Liver (tissue), 9 donors: ENCODE results near the gene RPL27A. TPM values are rescaled to one million over a fixed set of nuclear protein-coding genes. Genes with fewer than 3 reads are reported as not detected.

ENCODE experiments used
- DNase-seq: peaks from one replicate; pipeline ENCODE4 v3.0.0-alpha.2; 2017; ENCODE audit warnings: low spot score
- H3K27ac ChIP-seq, 2 donors: one replicate each; pipeline ENCODE4 v1.7.0; 2013; ENCODE audit warnings: inconsistent platforms in 2 of 2, low read length in 2 of 2, control low read depth in 1 of 2, low read depth in 1 of 2, mild to moderate bottlenecking in 1 of 2
- H3K27me3 ChIP-seq, 4 donors: one replicate each; pipeline versions ENCODE4 v1.6.1 to v1.7.0; 2013; ENCODE audit warnings: low read length in 3 of 4, inconsistent platforms in 1 of 4, mild to moderate bottlenecking in 1 of 4, moderate library complexity in 1 of 4; ENCODE audit not compliant: control insufficient read depth in 4 of 4, insufficient read depth in 4 of 4
- H3K36me3 ChIP-seq, 4 donors: one replicate each; pipeline versions ENCODE4 v1.6.1 to v1.7.0; 2013; ENCODE audit warnings: low read length in 3 of 4, mild to moderate bottlenecking in 3 of 4, low read depth in 1 of 4, moderate library complexity in 1 of 4; ENCODE audit not compliant: control insufficient read depth in 4 of 4, insufficient read depth in 3 of 4
- H3K4me1 ChIP-seq, 4 donors: one replicate each; pipeline versions ENCODE4 v1.6.1 to v1.7.0; 2013; ENCODE audit warnings: low read length in 3 of 4, mild to moderate bottlenecking in 3 of 4, moderate library complexity in 1 of 4; ENCODE audit not compliant: control insufficient read depth in 4 of 4, insufficient read depth in 4 of 4
- H3K4me3 ChIP-seq, 3 donors: one replicate each; pipeline versions ENCODE4 v1.6.1 to v1.7.0; 2013; ENCODE audit warnings: low read length in 3 of 3, control low read depth in 1 of 3, low read depth in 1 of 3, mild to moderate bottlenecking in 1 of 3
- H3K9ac ChIP-seq, 2 donors: one replicate each; pipeline ENCODE4 v1.7.0; 2013; ENCODE audit warnings: low read length in 2 of 2, mild to moderate bottlenecking in 2 of 2, moderate library complexity in 2 of 2, control low read depth in 1 of 2, low read depth in 1 of 2
- H3K9me3 ChIP-seq, 4 donors: one replicate each; pipeline versions ENCODE4 v1.6.1 to v1.7.0; 2013; ENCODE audit warnings: low read length in 3 of 4; ENCODE audit not compliant: control insufficient read depth in 4 of 4
- ATF3 ChIP-seq: IDR thresholded peaks from 2 replicates; pipeline ENCODE4 v1.6.1; 2016; ENCODE audit warnings: antibody characterized with exemption
- CTCF ChIP-seq: fragments of 150-350 bp; IDR thresholded peaks from 2 replicates; pipeline ENCODE4 v1.5.1; 2017; ENCODE audit warnings: improper control_type of control experiment, low read depth, low read length; ENCODE audit not compliant: missing input control
- EGR1 ChIP-seq, 2 donors: IDR thresholded peaks; 2 replicates each; pipeline ENCODE4 v1.6.1; 2016 to 2018; ENCODE audit warnings: antibody characterized with exemption in 2 of 2, low read depth in 2 of 2
- FOXA1 ChIP-seq: IDR thresholded peaks from 2 replicates; pipeline ENCODE4 v1.6.1; 2016; ENCODE audit warnings: antibody characterized with exemption
- FOXA2 ChIP-seq: IDR thresholded peaks from 2 replicates; pipeline ENCODE4 v1.6.1; 2016; ENCODE audit warnings: antibody characterized with exemption
- GABPA ChIP-seq, 2 donors: IDR thresholded peaks in 1 of 2; conservative IDR thresholded peaks in 1 of 2; 2 replicates each; pipeline ENCODE4 v1.6.1; 2016; ENCODE audit warnings: antibody characterized with exemption in 2 of 2, mild to moderate bottlenecking in 1 of 2, moderate library complexity in 1 of 2
- HNF4G ChIP-seq: IDR thresholded peaks from 2 replicates; pipeline ENCODE4 v1.6.1; 2016; ENCODE audit warnings: antibody characterized with exemption
- JUND ChIP-seq, 2 donors: IDR thresholded peaks; 2 replicates each; pipeline ENCODE4 v1.6.1; 2016; ENCODE audit warnings: antibody characterized with exemption in 2 of 2
- NR2F2 ChIP-seq: IDR thresholded peaks from 2 replicates; pipeline ENCODE4 v1.6.1; 2016; ENCODE audit warnings: antibody characterized with exemption
- RAD21 ChIP-seq, 2 donors: IDR thresholded peaks; 2 replicates each; pipeline ENCODE4 v1.6.1; 2016; ENCODE audit warnings: antibody characterized with exemption in 2 of 2, mild to moderate bottlenecking in 2 of 2
- RXRA ChIP-seq, 2 donors: IDR thresholded peaks; 2 replicates each; pipeline ENCODE4 v1.6.1; 2017 to 2018; ENCODE audit warnings: antibody characterized with exemption in 2 of 2, mild to moderate bottlenecking in 1 of 2
- SP1 ChIP-seq: IDR thresholded peaks from 2 replicates; pipeline ENCODE4 v1.6.1; 2018; ENCODE audit warnings: antibody characterized with exemption, mild to moderate bottlenecking
- TAF1 ChIP-seq: conservative IDR thresholded peaks from 2 replicates; pipeline ENCODE4 v1.6.1; 2016; ENCODE audit warnings: antibody characterized with exemption, mild to moderate bottlenecking
- YY1 ChIP-seq: IDR thresholded peaks from 2 replicates; pipeline ENCODE4 v1.6.1; 2016; ENCODE audit warnings: antibody characterized with exemption, mild to moderate bottlenecking
- WGBS: extraction: QIAGEN DNeasy Blood & Tissue Kit; methylation state at CpG from one replicate; pipeline ENCODE4 v1.1.7; 2013; 5-methylcytosine and 5-hydroxymethylcytosine counted together
- polyA plus RNA-seq, 2 donors: library from polyadenylated mRNA; stranded (reverse) in 1 of 2; unstranded in 1 of 2; fragments of 200-250 nt in 1 of 2; fragments of >200 nt in 1 of 2; fragmentation: Nextera tagmentation in 1 of 2; extraction: Ambion mirVana in 1 of 2; gene quantifications; one replicate each; pipeline versions ENCODE4 v1.2.1 to v1.2.3, GENCODE V29; 2013 to 2015
- total RNA-seq, 2 donors: library from RNA; depleted of rRNA; stranded (reverse); fragments of >200 nt; gene quantifications; one replicate each; pipeline ENCODE4 v1.2.3, GENCODE V29; 2014
- TF ChIP-seq, protein P1 (sequence below): IDR thresholded peaks from 2 replicates; pipeline ENCODE4 v1.6.1; 2016; ENCODE audit warnings: antibody characterized with exemption, mild to moderate bottlenecking
- TF ChIP-seq, protein P2 (sequence below): IDR thresholded peaks from 2 replicates; pipeline ENCODE4 v1.6.1; 2016; ENCODE audit warnings: antibody characterized with exemption
- TF ChIP-seq, protein P3 (sequence below): IDR thresholded peaks from 2 replicates; pipeline ENCODE4 v1.6.1; 2016; ENCODE audit warnings: antibody characterized with exemption
- donor health status: healthy.
- donor health status: healthy.
- donor health status: healthy.
- donor health status: healthy.
- donor health status: healthy.

RPL27A gene
- total and polyA plus RNA-seq, 4 donors: 178 to 928 (median 570) TPM

DNA sequence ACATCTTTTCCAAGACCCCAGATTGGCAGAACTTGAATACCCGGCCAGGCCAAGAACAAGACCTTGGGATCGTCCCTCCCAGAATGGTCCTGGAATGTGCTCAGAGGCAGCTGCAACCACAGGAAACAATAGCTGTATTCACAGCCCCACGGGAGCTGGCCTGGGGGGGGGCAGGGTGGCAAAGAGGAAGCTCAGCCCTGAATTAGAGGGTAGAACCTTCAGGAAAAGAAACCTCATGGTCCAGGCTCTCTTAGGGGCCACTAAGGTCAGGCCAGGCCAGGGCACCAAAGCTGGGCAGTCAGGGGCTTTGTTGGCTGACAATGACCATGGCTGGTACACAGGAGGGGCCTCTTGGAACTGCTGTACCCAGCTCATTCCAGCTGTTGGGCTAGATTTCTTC is 17.3 kb downstream of the RPL27A start:
- H3K9me3 ChIP-seq: no peaks in the 10 kb centered on the region
- H3K27ac ChIP-seq: no peak overlapping the region
- WGBS: 58% methylated on average over 3 of the region's 3 CpGs
- no peak overlapping the region for H3K4me3 ChIP-seq
- DNase-seq: no peak
- peaks cover 11 to 78% (median 56%) of the 10 kb centered on the region in 4 donors for H3K36me3 ChIP-seq
- no peak overlapping the region for H3K9ac ChIP-seq
- H3K27me3 ChIP-seq: no peaks in the 10 kb centered on the region
- peaks cover 0 to 3% (median 0%) of the 10 kb centered on the region in 4 donors for H3K4me1 ChIP-seq
- TF ChIP-seq, protein P1, sequence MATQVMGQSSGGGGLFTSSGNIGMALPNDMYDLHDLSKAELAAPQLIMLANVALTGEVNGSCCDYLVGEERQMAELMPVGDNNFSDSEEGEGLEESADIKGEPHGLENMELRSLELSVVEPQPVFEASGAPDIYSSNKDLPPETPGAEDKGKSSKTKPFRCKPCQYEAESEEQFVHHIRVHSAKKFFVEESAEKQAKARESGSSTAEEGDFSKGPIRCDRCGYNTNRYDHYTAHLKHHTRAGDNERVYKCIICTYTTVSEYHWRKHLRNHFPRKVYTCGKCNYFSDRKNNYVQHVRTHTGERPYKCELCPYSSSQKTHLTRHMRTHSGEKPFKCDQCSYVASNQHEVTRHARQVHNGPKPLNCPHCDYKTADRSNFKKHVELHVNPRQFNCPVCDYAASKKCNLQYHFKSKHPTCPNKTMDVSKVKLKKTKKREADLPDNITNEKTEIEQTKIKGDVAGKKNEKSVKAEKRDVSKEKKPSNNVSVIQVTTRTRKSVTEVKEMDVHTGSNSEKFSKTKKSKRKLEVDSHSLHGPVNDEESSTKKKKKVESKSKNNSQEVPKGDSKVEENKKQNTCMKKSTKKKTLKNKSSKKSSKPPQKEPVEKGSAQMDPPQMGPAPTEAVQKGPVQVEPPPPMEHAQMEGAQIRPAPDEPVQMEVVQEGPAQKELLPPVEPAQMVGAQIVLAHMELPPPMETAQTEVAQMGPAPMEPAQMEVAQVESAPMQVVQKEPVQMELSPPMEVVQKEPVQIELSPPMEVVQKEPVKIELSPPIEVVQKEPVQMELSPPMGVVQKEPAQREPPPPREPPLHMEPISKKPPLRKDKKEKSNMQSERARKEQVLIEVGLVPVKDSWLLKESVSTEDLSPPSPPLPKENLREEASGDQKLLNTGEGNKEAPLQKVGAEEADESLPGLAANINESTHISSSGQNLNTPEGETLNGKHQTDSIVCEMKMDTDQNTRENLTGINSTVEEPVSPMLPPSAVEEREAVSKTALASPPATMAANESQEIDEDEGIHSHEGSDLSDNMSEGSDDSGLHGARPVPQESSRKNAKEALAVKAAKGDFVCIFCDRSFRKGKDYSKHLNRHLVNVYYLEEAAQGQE: no peak
- no peak for TF ChIP-seq FOXA2
- TF ChIP-seq ATF3: no peak
- TF ChIP-seq JUND (IDR thresholded peaks at IDR 0.05): no peak
- TF ChIP-seq EGR1 (IDR thresholded peaks at IDR 0.05; ENCODE audit: low read depth in 2 of 2): no peak
- no peak for TF ChIP-seq RAD21 (IDR thresholded peaks at IDR 0.05)
- TF ChIP-seq, protein P2, sequence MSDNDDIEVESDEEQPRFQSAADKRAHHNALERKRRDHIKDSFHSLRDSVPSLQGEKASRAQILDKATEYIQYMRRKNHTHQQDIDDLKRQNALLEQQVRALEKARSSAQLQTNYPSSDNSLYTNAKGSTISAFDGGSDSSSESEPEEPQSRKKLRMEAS: no peak
- TF ChIP-seq HNF4G: no peak
- no peak for TF ChIP-seq SP1
- no peak for TF ChIP-seq GABPA (IDR thresholded peaks at IDR 0.05 in 1 of 2, conservative IDR thresholded peaks at IDR 0.05 in 1 of 2)
- no peak for TF ChIP-seq YY1
- TF ChIP-seq TAF1: no peak
- TF ChIP-seq, protein P3, sequence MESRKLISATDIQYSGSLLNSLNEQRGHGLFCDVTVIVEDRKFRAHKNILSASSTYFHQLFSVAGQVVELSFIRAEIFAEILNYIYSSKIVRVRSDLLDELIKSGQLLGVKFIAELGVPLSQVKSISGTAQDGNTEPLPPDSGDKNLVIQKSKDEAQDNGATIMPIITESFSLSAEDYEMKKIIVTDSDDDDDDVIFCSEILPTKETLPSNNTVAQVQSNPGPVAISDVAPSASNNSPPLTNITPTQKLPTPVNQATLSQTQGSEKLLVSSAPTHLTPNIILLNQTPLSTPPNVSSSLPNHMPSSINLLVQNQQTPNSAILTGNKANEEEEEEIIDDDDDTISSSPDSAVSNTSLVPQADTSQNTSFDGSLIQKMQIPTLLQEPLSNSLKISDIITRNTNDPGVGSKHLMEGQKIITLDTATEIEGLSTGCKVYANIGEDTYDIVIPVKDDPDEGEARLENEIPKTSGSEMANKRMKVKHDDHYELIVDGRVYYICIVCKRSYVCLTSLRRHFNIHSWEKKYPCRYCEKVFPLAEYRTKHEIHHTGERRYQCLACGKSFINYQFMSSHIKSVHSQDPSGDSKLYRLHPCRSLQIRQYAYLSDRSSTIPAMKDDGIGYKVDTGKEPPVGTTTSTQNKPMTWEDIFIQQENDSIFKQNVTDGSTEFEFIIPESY: no peak
- TF ChIP-seq FOXA1: no peak
- TF ChIP-seq RXRA (IDR thresholded peaks at IDR 0.05): no peak

GRCh38 chr11:8701891-8702597 is 19.5 kb downstream of the RPL27A start:
- Histone ChIP-seq H3K9ac (no peak overlapping the region), H3K4me1 (peaks cover 0 to 3% (median 0%) of the 10 kb centered on the region in 4 donors), H3K36me3 (peaks cover 8 to 68% (median 46%) of the 10 kb centered on the region in 4 donors), H3K4me3 (no peak overlapping the region), H3K27ac (no peak overlapping the region), H3K27me3 (no peaks in the 10 kb centered on the region), H3K9me3 (no peaks in the 10 kb centered on the region)
- no peak for DNase-seq
- no peak for TF ChIP-seq SP1
- TF ChIP-seq RXRA (IDR thresholded peaks at IDR 0.05): no peak
- no peak for TF ChIP-seq HNF4G
- TF ChIP-seq, protein P1: no peak
- no peak for TF ChIP-seq NR2F2
- no peak for TF ChIP-seq FOXA2
- no peak for TF ChIP-seq GABPA (IDR thresholded peaks at IDR 0.05 in 1 of 2, conservative IDR thresholded peaks at IDR 0.05 in 1 of 2)
- no peak for TF ChIP-seq CTCF
- no peak for TF ChIP-seq FOXA1
- TF ChIP-seq YY1: no peak
- 93% methylated on average over 10 of the region's 10 CpGs for WGBS
